Calu3 (cell line): ENCODE data around the gene ABCA4. TPM values are rescaled to one million over a fixed set of nuclear protein-coding genes. Genes with fewer than 3 reads are reported as not detected.

Source experiments
- BruUV-seq: library from RNA; stranded (reverse); fragments of 400-500 nt; replicated peaks from 2 replicates; lab custom pipeline; 2021; lab: Mats Ljungman, UMichigan
- CTCF ChIA-PET: fragments of 300-600 bp; sonication (Branson Sonifier 250); formaldehyde crosslinking; loops from one replicate; lab custom pipeline; 2022; ENCODE audit warnings: antibody characterized with exemption; lab: Charles Lee
- DNase-seq: peaks from one replicate; pipeline ENCODE4 v3.0.0; 2022
- H3K27ac Mint-ChIP-seq: one replicate; pipeline ENCODE4 v1.8.0; 2022; ENCODE audit warnings: mixed read lengths; ENCODE audit not compliant: unreplicated experiment
- H3K27me3 Mint-ChIP-seq: one replicate; pipeline ENCODE4 v1.8.0; 2022; ENCODE audit warnings: mixed read lengths; ENCODE audit not compliant: unreplicated experiment
- H3K36me3 Mint-ChIP-seq: one replicate; pipeline ENCODE4 v1.8.0; 2022; ENCODE audit warnings: mild to moderate bottlenecking, moderate library complexity, mixed read lengths; ENCODE audit not compliant: insufficient read depth, unreplicated experiment
- H3K4me1 Mint-ChIP-seq: one replicate; pipeline ENCODE4 v1.8.0; 2022; ENCODE audit warnings: mild to moderate bottlenecking, low read depth, mixed read lengths; ENCODE audit not compliant: unreplicated experiment
- H3K4me3 Mint-ChIP-seq: one replicate; pipeline ENCODE4 v1.8.0; 2022; ENCODE audit warnings: mild to moderate bottlenecking, low read depth, moderate library complexity, mixed read lengths; ENCODE audit not compliant: unreplicated experiment
- H3K9me3 Mint-ChIP-seq: one replicate; pipeline ENCODE4 v1.8.0; 2022; ENCODE audit warnings: low read depth, mixed read lengths; ENCODE audit not compliant: unreplicated experiment
- intact Hi-C: fragments of 100-400 bp; cut with micrococcal nuclease; formaldehyde crosslinking; loops from one replicate; pipeline ENCODE4 v1.10.0; 2022; ENCODE audit not compliant: unreplicated experiment
- total RNA-seq: library from RNA; stranded (reverse); gene quantifications from 2 replicates; pipeline ENCODE4 v1.2.3, GENCODE V29; 2022
- TF ChIP-seq, protein P1 (sequence below): fragments of 200-600 bp; IDR thresholded peaks from one replicate; pipeline ENCODE4 v1.8.0; 2022; ENCODE audit warnings: antibody characterized with exemption; ENCODE audit not compliant: unreplicated experiment

ABCA4 gene
- total RNA-seq, 1 experiment from 2014 or later, result 0.31 TPM

- Mint-ChIP-seq H3K4me1 (no peaks in the 10 kb centered on the region), H3K27me3 (no peaks in the 10 kb centered on the region), H3K36me3 (no peaks in the 10 kb centered on the region), H3K27ac (no peak overlapping the region), H3K9me3 (peaks cover 3% of the 10 kb centered on the region), H3K4me3 (no peak overlapping the region)
- no peak for DNase-seq
- TF ChIP-seq, protein P1, sequence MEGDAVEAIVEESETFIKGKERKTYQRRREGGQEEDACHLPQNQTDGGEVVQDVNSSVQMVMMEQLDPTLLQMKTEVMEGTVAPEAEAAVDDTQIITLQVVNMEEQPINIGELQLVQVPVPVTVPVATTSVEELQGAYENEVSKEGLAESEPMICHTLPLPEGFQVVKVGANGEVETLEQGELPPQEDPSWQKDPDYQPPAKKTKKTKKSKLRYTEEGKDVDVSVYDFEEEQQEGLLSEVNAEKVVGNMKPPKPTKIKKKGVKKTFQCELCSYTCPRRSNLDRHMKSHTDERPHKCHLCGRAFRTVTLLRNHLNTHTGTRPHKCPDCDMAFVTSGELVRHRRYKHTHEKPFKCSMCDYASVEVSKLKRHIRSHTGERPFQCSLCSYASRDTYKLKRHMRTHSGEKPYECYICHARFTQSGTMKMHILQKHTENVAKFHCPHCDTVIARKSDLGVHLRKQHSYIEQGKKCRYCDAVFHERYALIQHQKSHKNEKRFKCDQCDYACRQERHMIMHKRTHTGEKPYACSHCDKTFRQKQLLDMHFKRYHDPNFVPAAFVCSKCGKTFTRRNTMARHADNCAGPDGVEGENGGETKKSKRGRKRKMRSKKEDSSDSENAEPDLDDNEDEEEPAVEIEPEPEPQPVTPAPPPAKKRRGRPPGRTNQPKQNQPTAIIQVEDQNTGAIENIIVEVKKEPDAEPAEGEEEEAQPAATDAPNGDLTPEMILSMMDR, result no peak
- BruUV-seq, result no TSS peak
- CTCF ChIA-PET, result no interaction called here
- intact Hi-C loops, result no loop called here
Measured at GRCh38 chr1:94142583-94142982, 21.6 kb upstream of the ABCA4 start.

DNA sequence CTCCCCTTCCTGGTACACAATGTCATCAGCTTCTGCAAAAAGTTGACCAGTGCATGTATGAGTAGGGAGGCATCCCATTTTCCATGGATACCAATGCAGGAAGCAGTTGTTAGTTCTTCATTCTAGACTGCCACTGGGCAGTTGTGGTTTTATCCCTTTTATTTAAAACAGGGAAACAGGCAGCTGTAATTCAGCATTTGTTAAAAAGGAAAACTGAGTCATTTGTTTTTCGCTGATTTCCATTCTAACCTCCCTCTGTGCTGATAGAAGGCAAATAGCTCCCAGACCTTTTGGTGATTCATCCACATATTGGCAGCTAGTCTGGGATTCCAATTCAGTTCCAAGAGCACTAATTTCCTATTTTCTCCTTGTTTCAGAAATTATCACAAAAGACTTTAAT is 21.1 kb upstream of the ABCA4 start:
- no peak for DNase-seq
- Mint-ChIP-seq H3K4me3 (no peak overlapping the region), H3K4me1 (no peaks in the 10 kb centered on the region), H3K27ac (no peak overlapping the region), H3K27me3 (no peaks in the 10 kb centered on the region), H3K9me3 (peaks cover 4% of the 10 kb centered on the region), H3K36me3 (no peaks in the 10 kb centered on the region)
- CTCF ChIA-PET, result no interaction called here
- BruUV-seq, result no TSS peak
- intact Hi-C loops, result no loop called here
- TF ChIP-seq, protein P1, result no peak

DNA sequence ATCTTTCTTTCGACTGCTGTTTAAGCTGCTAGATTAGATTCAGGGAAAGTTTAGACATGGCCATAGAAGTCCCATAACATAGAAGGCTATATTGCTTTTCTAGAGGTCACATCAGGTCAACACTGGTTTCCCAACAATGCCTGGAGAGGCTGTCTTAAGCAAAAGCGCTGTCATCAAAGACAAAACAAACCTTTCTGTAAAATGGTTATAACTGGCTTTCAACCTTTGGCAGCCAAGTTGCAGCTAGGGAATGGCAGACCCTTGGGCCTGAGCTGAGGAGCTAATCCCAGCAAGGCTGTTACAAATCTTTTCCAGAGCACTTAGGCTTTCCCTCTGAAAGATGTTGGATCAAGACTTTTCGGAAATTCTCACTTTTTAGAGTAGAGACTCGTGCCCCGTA is 11.2 kb upstream of the ABCA4 start:
- CTCF ChIA-PET, result no interaction called here
- Mint-ChIP-seq H3K4me3 (no peak overlapping the region), H3K27ac (no peak overlapping the region), H3K36me3 (no peaks in the 10 kb centered on the region), H3K27me3 (no peaks in the 10 kb centered on the region), H3K9me3 (peaks cover 2% of the 10 kb centered on the region), H3K4me1 (no peaks in the 10 kb centered on the region)
- TF ChIP-seq, protein P1, result no peak
- intact Hi-C loops, result no loop called here
- no peak for DNase-seq
- no TSS peak for BruUV-seq

DNA sequence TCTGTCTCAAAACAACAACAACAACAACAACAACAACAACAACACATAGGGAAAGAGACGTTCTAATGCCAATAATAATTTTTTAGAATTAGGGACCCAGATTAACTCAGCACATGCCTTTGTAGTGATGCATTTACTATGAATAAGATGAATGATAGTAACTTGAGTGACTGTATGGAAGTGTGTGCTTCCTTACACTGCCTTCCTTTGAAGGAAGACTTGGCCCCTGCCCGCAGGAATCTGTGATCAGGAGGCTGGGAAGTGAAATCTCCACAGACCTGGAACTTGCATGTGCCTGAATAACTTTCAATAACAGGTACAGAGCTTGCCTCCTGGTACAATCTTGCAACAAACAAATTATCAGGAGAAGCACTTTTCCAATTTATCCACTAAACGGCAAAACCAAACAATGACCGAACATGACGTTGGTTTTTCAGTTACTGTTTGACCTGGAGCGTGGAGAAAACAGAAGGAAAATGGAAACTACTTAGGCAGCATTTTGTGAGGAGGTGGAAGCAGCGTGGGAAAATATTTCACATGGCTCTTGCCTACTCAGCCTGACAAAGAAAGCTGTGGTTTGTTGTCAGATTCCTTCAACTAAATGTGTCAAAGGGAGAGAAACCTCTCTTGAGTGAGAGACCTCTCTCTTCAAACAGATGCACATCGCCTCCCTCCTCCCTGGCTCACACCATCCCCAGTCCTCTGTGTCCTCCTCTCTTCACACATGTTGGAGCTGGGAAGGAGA is 10.1 kb upstream of the ABCA4 start:
- no peak overlapping the region for H3K27ac Mint-ChIP-seq
- intact Hi-C loops, result no loop called here
- H3K9me3 Mint-ChIP-seq, result no peaks in the 10 kb centered on the region
- peaks cover 2% of the 10 kb centered on the region for H3K4me1 Mint-ChIP-seq
- no peak for DNase-seq
- no peak overlapping the region for H3K4me3 Mint-ChIP-seq
- CTCF ChIA-PET, result no interaction called here
- BruUV-seq, result no TSS peak
- H3K36me3 Mint-ChIP-seq, result peaks cover under 1% of the 10 kb centered on the region
- TF ChIP-seq, protein P1, result no peak
- H3K27me3 Mint-ChIP-seq, result no peaks in the 10 kb centered on the region
